Kidney capillary endothelial cell (primary cell): ENCODE results near the gene RNF175.
A peak's percentile ranks its signal among the peaks of the same experiment; 100 is the strongest.
"Not testable (repeated sequence)": the region's sequence is repeated elsewhere in the genome, so short reads cannot be mapped to it uniquely, and the experiment has no call there.

Source experiments
- DNase-seq: peaks from one replicate; pipeline ENCODE4 v3.0.0-alpha.2; 2018; ENCODE audit warnings: low spot score

RNF175 gene

GRCh38 chr4:153683763-153684181, 76.1 kb downstream of the RNF175 start:
- DNase-seq = no peak

DNA sequence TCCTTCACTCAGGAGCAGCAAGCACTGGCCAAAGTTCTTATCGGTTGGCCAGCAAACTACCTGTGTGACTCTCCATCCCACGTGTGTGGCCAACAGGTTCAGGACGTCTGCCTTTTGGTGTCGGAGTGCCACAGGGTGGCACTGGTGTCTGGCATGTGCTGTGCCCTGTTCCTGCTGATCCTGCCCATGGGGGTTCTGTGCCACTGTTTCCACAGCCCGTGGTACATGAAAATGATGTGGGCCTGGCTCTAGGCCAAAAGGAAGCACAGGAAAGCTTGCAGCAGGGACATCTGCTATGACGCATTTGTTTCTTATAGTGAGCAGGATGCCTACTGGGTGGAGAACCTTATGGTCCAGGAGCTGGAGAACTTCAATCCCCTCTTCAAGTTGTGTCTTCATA, 80.3 kb downstream of the RNF175 start:
- DNase-seq = no peak

- peak; percentile 71 for DNase-seq
Measured at GRCh38 chr4:153676984-153677383, 82.8 kb downstream of the RNF175 start.

DNA sequence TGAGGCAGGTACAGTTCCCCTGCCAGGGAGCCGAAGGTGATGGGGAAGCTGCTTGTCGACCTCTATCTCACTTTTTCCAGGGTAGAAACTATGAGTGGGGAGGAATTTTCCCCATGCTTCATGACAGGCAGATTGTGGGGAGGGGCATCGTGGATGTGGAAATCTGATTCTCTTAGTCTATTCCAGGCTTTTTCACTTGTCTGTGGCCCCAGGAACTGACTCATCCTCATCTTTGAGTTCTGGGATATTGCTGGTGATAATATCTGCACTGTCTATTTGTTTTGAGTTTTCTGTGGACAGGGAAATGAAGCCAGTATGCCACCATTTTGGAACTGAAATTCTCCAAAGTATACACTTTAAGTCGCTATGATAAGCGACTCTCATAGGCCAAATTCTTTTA, 83.3 kb downstream of the RNF175 start:
- DNase-seq = no peak

DNA sequence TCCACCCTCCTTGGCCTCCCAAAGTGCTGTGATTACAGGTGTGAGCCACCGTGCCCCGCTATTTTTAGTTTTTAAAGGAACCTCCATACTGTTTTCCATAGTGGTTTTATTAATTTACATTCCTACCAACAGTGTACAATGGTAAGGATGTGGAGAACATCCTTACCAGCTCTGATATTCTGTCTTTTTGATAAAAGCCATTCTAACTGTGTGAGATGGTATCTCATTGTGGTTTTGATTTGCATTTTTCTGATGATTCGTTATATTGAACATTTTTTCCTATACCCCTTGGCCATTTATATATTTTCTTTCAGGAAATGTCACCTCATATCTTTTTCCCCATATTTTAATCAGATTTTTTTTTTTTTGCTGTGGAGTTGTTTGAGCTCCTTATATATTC, 90.0 kb downstream of the RNF175 start:
- DNase-seq = no peak

DNA sequence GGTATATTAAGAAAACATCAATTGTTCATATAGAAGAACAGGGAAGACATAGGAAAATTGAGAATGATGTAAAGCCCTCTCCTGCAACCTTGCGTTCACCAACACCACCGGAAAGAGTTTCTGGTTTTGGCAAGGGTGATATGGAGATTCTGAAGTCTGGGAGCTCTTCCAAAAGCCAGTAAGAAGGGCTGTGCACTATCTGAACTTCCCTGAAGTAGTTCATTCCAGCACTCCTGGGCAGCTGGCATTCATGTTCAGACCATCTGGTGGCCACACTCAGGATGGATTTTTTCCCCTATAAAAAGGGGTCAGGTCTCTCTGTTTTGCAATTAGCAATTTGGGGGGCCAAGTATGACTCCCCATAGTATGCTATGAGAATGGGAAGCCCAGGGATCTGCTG, 91.2 kb downstream of the RNF175 start:
- DNase-seq = no peak

- DNase-seq = not testable (repeated sequence)
Measured at GRCh38 chr4:153666505-153666904, 93.3 kb downstream of the RNF175 start.

DNA sequence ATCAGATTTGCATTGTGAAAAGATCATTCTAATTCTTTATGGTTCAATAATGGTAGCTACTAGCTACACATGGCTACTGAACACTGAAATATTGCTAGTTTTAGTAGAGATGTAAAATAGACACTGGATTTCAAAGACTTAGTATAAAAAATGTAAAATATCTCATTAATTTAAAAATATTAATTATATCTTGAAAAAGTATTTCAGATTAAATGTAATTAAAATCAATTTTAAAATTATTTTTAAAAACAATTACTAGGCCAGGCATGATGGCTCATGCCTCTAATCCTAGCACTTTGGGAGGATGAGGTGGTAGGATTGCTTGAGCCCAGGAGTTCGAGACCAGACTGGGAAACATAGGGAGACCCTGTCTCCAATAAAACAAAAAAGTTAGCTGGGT, 96.2 kb downstream of the RNF175 start:
- DNase-seq = no peak

GRCh38 chr4:153661908-153662307, 97.9 kb downstream of the RNF175 start:
- no peak for DNase-seq

GRCh38 chr4:153661215-153661822, 98.5 kb downstream of the RNF175 start:
- DNase-seq = peak; percentile 60
